K562 (cell line): ENCODE results near the gene TTBK1. TPM values are rescaled to one million over a fixed set of nuclear protein-coding genes. Genes with fewer than 3 reads are reported as not detected.

ENCODE experiments used
- ATAC-seq: fragments of 200-7000 bp; cut with Tn5 transposase; 3 replicates; pipeline ENCODE4 v1.9.1; 2020; ENCODE audit warnings: moderate library complexity
- BruUV-seq: library from RNA; stranded (reverse); fragments of 400-500 nt; replicated peaks from 2 replicates; lab custom pipeline; 2021; lab: Mats Ljungman, UMichigan
- CTCF ChIA-PET: fragments of 300-600 bp; formaldehyde crosslinking; extraction: SDS; loops from one replicate; lab custom pipeline; 2021; ENCODE audit warnings: low intra/inter-chr PET ratio; lab: Yijun Ruan, JAX
- POLR2A ChIA-PET: fragments of 300-600, 350-650 bp; sonication (Branson Sonifier 250); formaldehyde crosslinking; extraction: SDS; loops from one replicate; lab custom pipeline; 2021; ENCODE audit warnings: antibody characterized with exemption, inconsistent platforms; lab: Yijun Ruan, JAX
- DNase-seq, 4 experiments: peaks; one replicate each; pipeline versions ENCODE4 v3.0.0 to v3.0.0-alpha.2; 2011 to 2018; ENCODE audit warnings: low spot score in 3 of 4, mixed read lengths in 3 of 4; ENCODE audit errors: extremely low read depth in 1 of 4
- FAIRE-seq: peaks from 2 replicates; lab custom pipeline; 2011; peaks lifted over from hg19 to GRCh38; lab: Jason Lieb, UNC
- H2AFZ ChIP-seq: 2 replicates; pipeline ENCODE4 v1.6.0; 2011; ENCODE audit warnings: low read depth, low read length, control low read depth, inconsistent platforms
- H3K27ac ChIP-seq: fragments of 200-600 bp; 3 replicates; pipeline ENCODE4 v1.8.0; 2011; ENCODE audit warnings: low read depth, mild to moderate bottlenecking, control low read depth, inconsistent platforms, low read length, moderate library complexity, mixed read lengths; ENCODE audit errors: extremely low read depth
- H3K27me3 ChIP-seq, 2 experiments: fragments of 300-600 bp in 1 of 2; 2 replicates in 1 of 2; 3 replicates in 1 of 2; pipeline versions ENCODE4 v1.6.0 to v1.8.0; 2011; ENCODE audit warnings: inconsistent platforms in 2 of 2, low read length in 2 of 2, mild to moderate bottlenecking in 1 of 2, mixed read lengths in 1 of 2, moderate library complexity in 1 of 2; ENCODE audit not compliant: control insufficient read depth in 2 of 2, insufficient read depth in 2 of 2
- H3K36me3 ChIP-seq: fragments of 300-600 bp; 3 replicates; pipeline ENCODE4 v1.8.0; 2011; ENCODE audit warnings: mild to moderate bottlenecking, low read length, inconsistent platforms; ENCODE audit not compliant: control insufficient read depth, insufficient read depth
- H3K4me1 ChIP-seq, 2 experiments: fragments of 200-600 bp in 1 of 2; replicated peaks in 1 of 2; 2 replicates in 1 of 2; 3 replicates in 1 of 2; pipeline versions ENCODE4 v1.5.1 to v1.8.0; 2011; ENCODE audit warnings: inconsistent platforms in 2 of 2, low read length in 2 of 2, mild to moderate bottlenecking in 1 of 2, mixed read lengths in 1 of 2, moderate library complexity in 1 of 2; ENCODE audit not compliant: control insufficient read depth in 2 of 2, insufficient read depth in 2 of 2
- H3K4me2 ChIP-seq: 2 replicates; pipeline ENCODE4 v1.6.1; 2011; ENCODE audit warnings: low read length, control low read depth, inconsistent platforms, mixed read lengths; ENCODE audit not compliant: insufficient read depth
- H3K4me3 ChIP-seq: fragments of 200-600 bp; sonication (generic), shearing (Covaris generic); 2 replicates; pipeline ENCODE4 v1.5.1; 2016; ENCODE audit warnings: control low read depth, inconsistent platforms
- H3K79me2 ChIP-seq: fragments of 200-600 bp; 3 replicates; pipeline ENCODE4 v1.8.0; 2011; ENCODE audit warnings: low read length, inconsistent platforms; ENCODE audit not compliant: control insufficient read depth, insufficient read depth
- H3K9ac ChIP-seq, 2 experiments: 2 replicates each; pipeline versions ENCODE4 v1.6.0 to v1.6.1; 2011; ENCODE audit warnings: low read depth in 2 of 2, low read length in 2 of 2, control low read depth in 1 of 2, inconsistent platforms in 1 of 2, mild to moderate bottlenecking in 1 of 2, mixed read lengths in 1 of 2; ENCODE audit not compliant: insufficient read depth in 1 of 2
- H3K9me1 ChIP-seq: one replicate; pipeline ENCODE4 v1.6.0; 2011; ENCODE audit warnings: inconsistent platforms, mild to moderate bottlenecking, low read length, moderate library complexity; ENCODE audit not compliant: control insufficient read depth, insufficient read depth
- H3K9me3 ChIP-seq: replicated peaks from 2 replicates; pipeline ENCODE4 v1.5.1; 2011; ENCODE audit warnings: low read depth, low read length, inconsistent platforms; ENCODE audit not compliant: control insufficient read depth, insufficient read depth
- H4K20me1 ChIP-seq: replicated peaks from 2 replicates; pipeline ENCODE4 v1.6.1; 2011; ENCODE audit warnings: low read length, inconsistent platforms, mixed read lengths; ENCODE audit not compliant: control insufficient read depth, insufficient read depth
- ARHGAP35 ChIP-seq: fragments of 450-650 bp; IDR thresholded peaks from 2 replicates; pipeline ENCODE4 v1.6.1; 2018; ENCODE audit not compliant: partially characterized antibody
- L3MBTL2 ChIP-seq: fragments of 450-650 bp; IDR thresholded peaks from 2 replicates; pipeline ENCODE4 v1.6.1; 2016; ENCODE audit warnings: mild to moderate bottlenecking, moderate library complexity
- NR2C2 ChIP-seq, 2 experiments: fragments of 200-800 bp in 1 of 2; sonication (Bioruptor generic) in 1 of 2; sonication (generic) in 1 of 2; formaldehyde crosslinking in 1 of 2; IDR thresholded peaks; 2 replicates each; pipeline versions ENCODE4 v1.6.1 to v1.8.0; 2016 to 2022; ENCODE audit warnings: mild to moderate bottlenecking in 1 of 2, missing compliant biosample characterization in 1 of 2, missing genetic modification characterization in 1 of 2, missing genetic modification reagents in 1 of 2
- SRSF7 ChIP-seq: fragments of 200-400 bp; formaldehyde crosslinking; optimal IDR thresholded peaks from 2 replicates; pipeline ENCODE3; 2017; ENCODE audit warnings: mild to moderate bottlenecking, low read depth, low read length
- ZNF165 ChIP-seq: fragments of 250-450 bp; sonication (Bioruptor Pico); IDR thresholded peaks from 2 replicates; pipeline ENCODE4 v1.4.0; 2020; ENCODE audit warnings: borderline replicate concordance
- WGBS: fragments of 100-300 bp; shearing (Covaris generic); methylation state at CpG from one replicate; pipeline ENCODE4 v1.1.6; 2016; ENCODE audit warnings: low coverage, mixed read lengths; ENCODE audit not compliant: insufficient coverage; ENCODE audit errors: missing lambda C conversion rate; 5-methylcytosine and 5-hydroxymethylcytosine counted together
- in situ Hi-C: fragments of 300-500 bp; cut with MboI; formaldehyde crosslinking; loops from 4 replicates; pipeline ENCODE4 v1.15.0; 2018; ENCODE audit warnings: inconsistent platforms, mixed read lengths
- intact Hi-C: fragments of 100-400 bp; cut with micrococcal nuclease; formaldehyde crosslinking; loops from 2 replicates; pipeline ENCODE4 v1.14.2; 2022
- polyA plus RNA-seq, 8 experiments: library from polyadenylated mRNA; depleted of rRNA in 4 of 8; stranded (reverse) in 5 of 8; unstranded in 3 of 8; fragments of >200 nt; fragmentation: Nextera tagmentation in 2 of 8; fragmentation: Illumina TruSeq in 1 of 8; extraction: Ambion mirVana in 2 of 8; extraction: Trizol in 1 of 8; gene quantifications; 2 replicates each; pipeline versions ENCODE4 v1.2.1 to v1.2.3, GENCODE V29; 2011 to 2014; ENCODE audit warnings: inconsistent platforms in 1 of 8, missing spikeins in 1 of 8
- total RNA-seq, 7 experiments: library from RNA; depleted of rRNA in 6 of 7; stranded (reverse); fragments of >200 nt in 6 of 7; fragmentation: Illumina TruSeq in 2 of 7; extraction: Trizol in 2 of 7; gene quantifications; 2 replicates each; pipeline versions ENCODE4 v1.2.1 to v1.2.3, GENCODE V29; 2011 to 2021; ENCODE audit warnings: low replicate concordance in 1 of 7
- TF ChIP-seq, protein P1 (sequence below): IDR thresholded peaks from 2 replicates; pipeline ENCODE4 v1.6.1; 2011; ENCODE audit warnings: borderline replicate concordance, low read depth, mild to moderate bottlenecking, moderate library complexity, low read length; ENCODE audit not compliant: insufficient read depth, poor library complexity, severe bottlenecking

Gene TTBK1
- total and polyA plus RNA-seq, 9 of the 15 experiments (the other 6 are each of a cell fraction or from before 2014, with no cell fraction given): not detected

DNA sequence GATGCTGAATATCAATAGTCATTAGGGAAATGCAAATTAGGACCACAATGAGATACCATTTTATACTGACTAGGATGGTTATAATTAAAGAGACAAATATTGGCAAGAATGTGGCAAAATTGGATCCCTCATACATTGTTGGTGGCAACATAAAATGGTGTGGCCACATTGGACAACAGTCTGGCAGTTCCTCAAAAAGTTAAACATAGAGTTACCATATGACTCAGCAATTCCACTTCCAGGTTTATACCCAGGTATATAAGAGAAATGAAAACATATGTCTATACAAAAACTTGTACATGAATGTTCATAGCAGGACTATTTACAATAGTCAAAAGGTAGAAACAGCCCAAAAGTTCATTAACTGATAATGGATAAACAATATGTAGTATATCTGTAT lies 67.3 kb downstream of the TTBK1 start (continued):
- TF ChIP-seq, protein P1, sequence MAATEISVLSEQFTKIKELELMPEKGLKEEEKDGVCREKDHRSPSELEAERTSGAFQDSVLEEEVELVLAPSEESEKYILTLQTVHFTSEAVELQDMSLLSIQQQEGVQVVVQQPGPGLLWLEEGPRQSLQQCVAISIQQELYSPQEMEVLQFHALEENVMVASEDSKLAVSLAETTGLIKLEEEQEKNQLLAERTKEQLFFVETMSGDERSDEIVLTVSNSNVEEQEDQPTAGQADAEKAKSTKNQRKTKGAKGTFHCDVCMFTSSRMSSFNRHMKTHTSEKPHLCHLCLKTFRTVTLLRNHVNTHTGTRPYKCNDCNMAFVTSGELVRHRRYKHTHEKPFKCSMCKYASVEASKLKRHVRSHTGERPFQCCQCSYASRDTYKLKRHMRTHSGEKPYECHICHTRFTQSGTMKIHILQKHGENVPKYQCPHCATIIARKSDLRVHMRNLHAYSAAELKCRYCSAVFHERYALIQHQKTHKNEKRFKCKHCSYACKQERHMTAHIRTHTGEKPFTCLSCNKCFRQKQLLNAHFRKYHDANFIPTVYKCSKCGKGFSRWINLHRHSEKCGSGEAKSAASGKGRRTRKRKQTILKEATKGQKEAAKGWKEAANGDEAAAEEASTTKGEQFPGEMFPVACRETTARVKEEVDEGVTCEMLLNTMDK: no peak
- TF ChIP-seq ARHGAP35 (no peak), NR2C2 (CRISPR knock-in tag; IDR thresholded peaks at IDR 0.05) (no peak), NR2C2 (tag; IDR thresholded peaks at IDR 0.05) (no peak), SRSF7 (no peak)

DNA sequence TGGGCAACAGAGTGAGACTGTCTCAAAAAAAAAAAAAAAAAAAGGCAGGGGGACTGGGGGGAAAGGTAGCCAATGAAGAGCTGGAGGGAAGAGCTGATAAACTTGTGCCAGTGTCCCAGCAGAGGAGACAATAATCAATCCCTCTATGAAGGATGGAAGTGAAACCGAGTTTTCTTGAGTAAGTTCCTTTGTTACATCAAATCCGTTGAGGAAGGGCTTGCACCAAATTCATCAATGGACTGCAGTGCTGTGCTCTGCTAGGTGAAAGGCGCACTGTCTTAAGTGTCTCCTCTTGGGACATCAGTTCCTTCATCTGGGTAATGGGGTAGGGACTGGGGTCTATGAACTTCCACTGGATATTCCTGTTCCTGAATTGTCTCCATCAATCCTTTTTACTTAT lies 68.4 kb downstream of the TTBK1 start:
- DNase-seq (no peak), ATAC-seq (no peak), FAIRE-seq (peak; percentile 54)
- ChIA-PET POLR2A (interaction anchor here (0.6 kb wide), 1 partner anchor 443 kb away, joined by 3 read pairs; no protein-coding TSS in a partner anchor), CTCF (no interaction called here)
- BruUV-seq: no TSS peak
- no peak overlapping the region for H3K4me2 ChIP-seq
- no peaks in the 10 kb centered on the region for H3K9me3 ChIP-seq
- no peak overlapping the region for H3K27ac ChIP-seq
- 41% methylated on average over 3 of the region's 3 CpGs for WGBS
- H3K36me3 ChIP-seq: no peaks in the 10 kb centered on the region
- no peak overlapping the region for H3K4me3 ChIP-seq
- TF ChIP-seq ZNF165 (CRISPR knock-in tag): no peak
- peak; percentile 4; the same call in 1 of the 2 replicates for TF ChIP-seq L3MBTL2
- no peaks in the 10 kb centered on the region for H4K20me1 ChIP-seq
- no peaks in the 10 kb centered on the region for H3K79me2 ChIP-seq
- in situ Hi-C loops (no loop called here), intact Hi-C loops (no loop called here)
- H3K9me1 ChIP-seq: peaks cover 3% of the 10 kb centered on the region
- peaks cover 14 to 21% of the 10 kb centered on the region in 2 experiments for H3K4me1 ChIP-seq
- H3K9ac ChIP-seq: no peak overlapping the region
- peaks cover 10 to 12% of the 10 kb centered on the region in 2 experiments; a peak in 3 of 5 replicates for H3K27me3 ChIP-seq
- H2AFZ ChIP-seq: 0 out of 2 replicates have a peak overlapping the region, but pooled peaks have one; percentile 7
